GM12891 (cell line): ENCODE data around the gene RBP2.

ENCODE experiments used
- POLR2A ChIP-seq: IDR thresholded peaks from 2 replicates; pipeline ENCODE4 v1.6.1; 2011; ENCODE audit warnings: low read depth, low read length, control low read depth
- POLR2AphosphoS5 ChIP-seq: IDR thresholded peaks from 2 replicates; pipeline ENCODE4 v1.6.1; 2011; ENCODE audit warnings: low read depth, low read length, control low read depth
- POU2F2 ChIP-seq: IDR thresholded peaks from 2 replicates; pipeline ENCODE4 v1.6.1; 2011; ENCODE audit warnings: low read depth, mild to moderate bottlenecking, control low read depth, low read length, moderate library complexity

DNA sequence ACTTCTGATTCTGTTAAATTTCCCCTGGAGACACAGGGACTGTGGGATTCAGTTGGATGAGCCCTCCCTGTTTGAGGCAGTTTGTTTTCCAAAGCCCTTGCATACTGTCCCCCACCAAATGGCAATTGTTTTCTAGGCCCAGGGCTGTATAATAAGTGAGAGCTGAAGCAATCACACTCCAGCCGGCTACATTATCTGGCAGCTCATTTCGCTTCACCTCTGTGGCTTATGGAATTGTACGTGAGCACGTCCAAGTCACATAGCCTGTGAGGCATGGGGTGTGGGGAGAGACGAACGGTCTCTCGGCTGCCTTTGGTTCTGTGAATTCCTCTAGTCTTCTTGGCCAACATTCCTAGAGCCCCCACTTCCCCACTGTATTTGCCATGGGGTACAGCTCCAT lies 10.7 kb downstream of the RBP2 start:
- TF ChIP-seq POLR2AphosphoS5 (no peak), POLR2A (no peak), POU2F2 (no peak)
